Measurements from ENCODE around the gene CD40.

The CD40 gene

GRCh38 chr20:46172961-46173536 lies 54.9 kb downstream of the CD40 start:
- TF ChIP-seq CTCF (IDR thresholded peaks at IDR 0.05; ENCODE audit: control extremely low read depth, extremely low read depth, low read depth, missing control alignments): no peak
- ChIA-PET CTCF (interaction anchor here (0.6 to 5.6 kb wide), 16 partner anchors 10 to 186 kb away, joined by 3 to 45 read pairs (median 4); no protein-coding TSS in a partner anchor), POLR2A (no interaction called here)
- no peak for DNase-seq (ENCODE audit: extremely low spot score)

- TF ChIP-seq CTCF (IDR thresholded peaks at IDR 0.05; ENCODE audit: control extremely low read depth, extremely low read depth, low read depth, missing control alignments): no peak
- DNase-seq (ENCODE audit: extremely low spot score): no peak
- ChIA-PET POLR2A (no interaction called here), CTCF (interaction anchor here (0.6 to 5.6 kb wide), 28 partner anchors 8 to 187 kb away, joined by 3 to 45 read pairs (median 6); no protein-coding TSS in a partner anchor)
These were observed 55.7 kb downstream of the CD40 start for GRCh38 chr20:46173652-46174468.

- ChIA-PET CTCF (interaction anchor here (0.6 to 5.6 kb wide), 33 partner anchors 9 to 566 kb away, joined by 3 to 45 read pairs (median 5); no protein-coding TSS in a partner anchor), POLR2A (no interaction called here)
- peak; percentile 91 for DNase-seq (ENCODE audit: extremely low spot score)
- TF ChIP-seq CTCF (IDR thresholded peaks at IDR 0.05; ENCODE audit: control extremely low read depth, extremely low read depth, low read depth, missing control alignments): peak; percentile 88
These were observed 56.5 kb downstream of the CD40 start for GRCh38 chr20:46174469-46175126.

GRCh38 chr20:46175127-46175494 lies 57.0 kb downstream of the CD40 start:
- CTCF ChIA-PET: interaction anchor here (0.6 to 5.6 kb wide), 33 partner anchors 8 to 566 kb away, joined by 3 to 45 read pairs (median 5); no protein-coding TSS in a partner anchor
- TF ChIP-seq CTCF (IDR thresholded peaks at IDR 0.05; ENCODE audit: control extremely low read depth, extremely low read depth, low read depth, missing control alignments): no peak
- POLR2A ChIA-PET: no interaction called here

GRCh38 chr20:46176739-46177378 lies 58.7 kb downstream of the CD40 start:
- no peak for DNase-seq (ENCODE audit: extremely low spot score)
- no peak for TF ChIP-seq CTCF (IDR thresholded peaks at IDR 0.05; ENCODE audit: control extremely low read depth, extremely low read depth, low read depth, missing control alignments)
- CTCF ChIA-PET: interaction anchor here (1.1 to 5.6 kb wide), 5 partner anchors 15 to 163 kb away, joined by 3 to 45 read pairs (median 5); no protein-coding TSS in a partner anchor
- POLR2A ChIA-PET: no interaction called here

More at GRCh38 chr20:46175127-46175494, 57.0 kb downstream of the CD40 start:
- DNase-seq (ENCODE audit: extremely low spot score): no peak

- ChIA-PET POLR2A (no interaction called here), CTCF (interaction anchor here (1.1 to 5.6 kb wide), 2 partner anchors 155 to 164 kb away, joined by 3 to 45 read pairs; no protein-coding TSS in a partner anchor)
- no peak for TF ChIP-seq CTCF (IDR thresholded peaks at IDR 0.05; ENCODE audit: control extremely low read depth, extremely low read depth, low read depth, missing control alignments)
- no peak for DNase-seq (ENCODE audit: extremely low spot score)
These were observed 59.7 kb downstream of the CD40 start for GRCh38 chr20:46177768-46178167.

Data from GM10248 (cell line).